Loucy (cell line): Measurements from ENCODE around the gene TEX9.

Experiments used
- H2AFZ ChIP-seq: fragments of 200-600 bp; sonication (generic); 2 replicates; pipeline ENCODE4 v1.6.0; 2016; ENCODE audit warnings: antibody characterized with exemption, mild to moderate bottlenecking, low read length, moderate library complexity
- H3F3A ChIP-seq: fragments of 200-600 bp; 2 replicates; pipeline ENCODE4 v1.6.0; 2016; ENCODE audit warnings: antibody characterized with exemption, low read depth, mild to moderate bottlenecking
- H3K27me3 ChIP-seq: fragments of 200-600 bp; sonication (generic); 2 replicates; pipeline ENCODE4 v1.6.1; 2014; ENCODE audit warnings: low read length, mild to moderate bottlenecking; ENCODE audit not compliant: insufficient read depth, poor library complexity, severe bottlenecking
- H3K36me3 ChIP-seq: fragments of 200-600 bp; sonication (generic); 2 replicates; pipeline ENCODE4 v1.6.1; 2016; ENCODE audit warnings: low read length; ENCODE audit not compliant: insufficient read depth
- H3K4me1 ChIP-seq: fragments of 200-600 bp; sonication (generic); 2 replicates; pipeline ENCODE4 v1.5.1; 2014; ENCODE audit warnings: low read length, mild to moderate bottlenecking; ENCODE audit not compliant: insufficient read depth, poor library complexity, severe bottlenecking
- H3K4me2 ChIP-seq: fragments of 200-600 bp; sonication (generic); 2 replicates; pipeline ENCODE4 v1.6.0; 2014; ENCODE audit warnings: antibody characterized with exemption, low read length, low read depth, mild to moderate bottlenecking; ENCODE audit not compliant: poor library complexity, severe bottlenecking
- H3K4me3 ChIP-seq: fragments of 200-600 bp; sonication (generic); 2 replicates; pipeline ENCODE4 v1.5.1; 2014; ENCODE audit warnings: low read length, mild to moderate bottlenecking, mixed read lengths; ENCODE audit not compliant: poor library complexity, severe bottlenecking
- H3K79me2 ChIP-seq: fragments of 200-600 bp; sonication (generic); 2 replicates; pipeline ENCODE4 v1.6.1; 2014; ENCODE audit warnings: low read length; ENCODE audit not compliant: insufficient read depth
- H3K9ac ChIP-seq: fragments of 200-600 bp; sonication (generic); 2 replicates; pipeline ENCODE4 v1.6.0; 2014; ENCODE audit warnings: mild to moderate bottlenecking, low read depth, low read length, moderate library complexity; ENCODE audit not compliant: poor library complexity, severe bottlenecking
- H3K9me2 ChIP-seq: fragments of 200-600 bp; sonication (generic); replicated peaks from 2 replicates; pipeline ENCODE4 v1.6.1; 2016; ENCODE audit warnings: low read depth, low read length, mixed read lengths
- H3K9me3 ChIP-seq: fragments of 200-600 bp; sonication (generic); 2 replicates; pipeline ENCODE4 v1.6.1; 2014; ENCODE audit warnings: mild to moderate bottlenecking, antibody characterized with exemption, low read length, low read depth; ENCODE audit not compliant: insufficient read depth
- H4K20me1 ChIP-seq: fragments of 200-600 bp; sonication (generic); 2 replicates; pipeline ENCODE4 v1.6.0; 2014; ENCODE audit warnings: antibody characterized with exemption, low read length, mild to moderate bottlenecking; ENCODE audit not compliant: insufficient read depth, poor library complexity, severe bottlenecking
- EZH2phosphoT487 ChIP-seq: fragments of 200-600 bp; IDR thresholded peaks from 2 replicates; pipeline ENCODE4 v1.6.1; 2018; ENCODE audit warnings: antibody characterized with exemption, mild to moderate bottlenecking, moderate library complexity, borderline replicate concordance
- TF ChIP-seq, protein P1 (sequence below): fragments of 200-600 bp; sonication (generic); conservative IDR thresholded peaks from 2 replicates; pipeline ENCODE4 v1.5.1; 2014; ENCODE audit warnings: mild to moderate bottlenecking, antibody characterized with exemption, low read length

The TEX9 gene

GRCh38 chr15:56341201-56341600 lies 24.0 kb upstream of the TEX9 start:
- Histone ChIP-seq H3K4me2 (no peak overlapping the region), H3K36me3 (no peaks in the 10 kb centered on the region), H3K4me3 (no peak overlapping the region), H3K9me2 (no peaks in the 10 kb centered on the region), H3K9me3 (no peaks in the 10 kb centered on the region), H3F3A (no peaks in the 10 kb centered on the region), H2AFZ (no peak overlapping the region), H3K27me3 (no peaks in the 10 kb centered on the region), H3K9ac (no peak overlapping the region), H3K79me2 (no peaks in the 10 kb centered on the region), H4K20me1 (no peaks in the 10 kb centered on the region), H3K4me1 (no peaks in the 10 kb centered on the region)
- TF ChIP-seq, protein P1, sequence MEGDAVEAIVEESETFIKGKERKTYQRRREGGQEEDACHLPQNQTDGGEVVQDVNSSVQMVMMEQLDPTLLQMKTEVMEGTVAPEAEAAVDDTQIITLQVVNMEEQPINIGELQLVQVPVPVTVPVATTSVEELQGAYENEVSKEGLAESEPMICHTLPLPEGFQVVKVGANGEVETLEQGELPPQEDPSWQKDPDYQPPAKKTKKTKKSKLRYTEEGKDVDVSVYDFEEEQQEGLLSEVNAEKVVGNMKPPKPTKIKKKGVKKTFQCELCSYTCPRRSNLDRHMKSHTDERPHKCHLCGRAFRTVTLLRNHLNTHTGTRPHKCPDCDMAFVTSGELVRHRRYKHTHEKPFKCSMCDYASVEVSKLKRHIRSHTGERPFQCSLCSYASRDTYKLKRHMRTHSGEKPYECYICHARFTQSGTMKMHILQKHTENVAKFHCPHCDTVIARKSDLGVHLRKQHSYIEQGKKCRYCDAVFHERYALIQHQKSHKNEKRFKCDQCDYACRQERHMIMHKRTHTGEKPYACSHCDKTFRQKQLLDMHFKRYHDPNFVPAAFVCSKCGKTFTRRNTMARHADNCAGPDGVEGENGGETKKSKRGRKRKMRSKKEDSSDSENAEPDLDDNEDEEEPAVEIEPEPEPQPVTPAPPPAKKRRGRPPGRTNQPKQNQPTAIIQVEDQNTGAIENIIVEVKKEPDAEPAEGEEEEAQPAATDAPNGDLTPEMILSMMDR: no peak
- no peak for TF ChIP-seq EZH2phosphoT487

- H3K9ac ChIP-seq: no peak overlapping the region
- H3K36me3 ChIP-seq: no peaks in the 10 kb centered on the region
- no peaks in the 10 kb centered on the region for H3K9me3 ChIP-seq
- no peak for TF ChIP-seq EZH2phosphoT487
- TF ChIP-seq, protein P1: no peak
- no peak overlapping the region for H3K4me3 ChIP-seq
- 0 out of 2 replicates have a peak overlapping the region, but pooled peaks have one; percentile 9 for H2AFZ ChIP-seq
- no peaks in the 10 kb centered on the region for H3K79me2 ChIP-seq
- no peaks in the 10 kb centered on the region for H3K4me1 ChIP-seq
- H3K9me2 ChIP-seq: no peaks in the 10 kb centered on the region
- no peaks in the 10 kb centered on the region for H3F3A ChIP-seq
- no peaks in the 10 kb centered on the region for H4K20me1 ChIP-seq
- no peak overlapping the region for H3K4me2 ChIP-seq
- H3K27me3 ChIP-seq: no peaks in the 10 kb centered on the region
These were observed 22.6 kb upstream of the TEX9 start for GRCh38 chr15:56342653-56343052.

DNA sequence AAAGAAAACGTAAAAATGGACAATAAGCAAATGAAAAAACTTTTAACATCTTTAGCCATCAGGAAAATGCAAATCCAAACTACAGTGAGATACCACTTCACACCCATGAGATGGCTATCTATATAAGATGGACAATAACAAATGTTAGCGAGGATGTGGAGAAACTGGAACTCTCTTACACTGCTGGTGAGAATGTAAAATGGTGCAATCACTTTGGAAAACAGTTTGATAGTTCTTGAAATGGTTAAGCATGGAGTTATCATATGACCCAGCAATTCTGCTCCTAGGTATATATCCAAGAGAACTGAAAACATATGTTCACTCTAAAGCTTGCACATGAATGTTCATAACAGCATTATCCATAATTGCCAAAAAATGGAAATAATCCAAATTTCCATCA lies 21.3 kb upstream of the TEX9 start:
- no peaks in the 10 kb centered on the region for H3F3A ChIP-seq
- H3K79me2 ChIP-seq: no peaks in the 10 kb centered on the region
- no peak overlapping the region for H3K9ac ChIP-seq
- no peak overlapping the region for H2AFZ ChIP-seq
- H4K20me1 ChIP-seq: no peaks in the 10 kb centered on the region
- no peaks in the 10 kb centered on the region for H3K4me1 ChIP-seq
- H3K36me3 ChIP-seq: no peaks in the 10 kb centered on the region
- H3K4me3 ChIP-seq: no peak overlapping the region
- H3K27me3 ChIP-seq: no peaks in the 10 kb centered on the region
- TF ChIP-seq EZH2phosphoT487: no peak
- TF ChIP-seq, protein P1: no peak
- no peaks in the 10 kb centered on the region for H3K9me3 ChIP-seq
- H3K4me2 ChIP-seq: no peak overlapping the region
- no peaks in the 10 kb centered on the region for H3K9me2 ChIP-seq
